HG03432 (cell line): ENCODE results near the gene BBS9.

Experiments used
- ATAC-seq: cut with Tn5 transposase; IDR thresholded peaks from one replicate; pipeline ENCODE4 v1.9.1; 2021; ENCODE audit warnings: mild to moderate bottlenecking, moderate library complexity; ENCODE audit not compliant: unreplicated experiment

BBS9 gene

GRCh38 chr7:33591490-33591889 is 462.1 kb downstream of the BBS9 start:
- no peak for ATAC-seq

DNA sequence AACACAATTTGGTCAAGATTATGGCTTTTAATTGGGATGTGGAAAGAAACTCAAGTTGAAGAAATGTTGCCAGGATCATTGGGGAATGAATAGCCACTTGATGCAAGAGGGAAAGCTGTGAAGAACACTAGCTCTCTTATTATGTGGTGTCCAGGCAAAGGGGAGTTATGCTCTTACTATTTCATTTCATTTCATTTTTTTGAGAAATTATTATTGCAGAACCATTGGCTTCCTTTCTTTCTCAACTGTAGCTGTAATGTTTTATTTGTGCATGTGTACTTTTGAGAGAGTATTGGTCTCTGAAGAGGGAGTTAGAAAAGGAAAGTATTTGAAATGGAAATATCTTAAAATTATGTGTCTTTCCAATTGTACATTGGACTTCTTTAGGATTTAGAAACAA is 463.4 kb downstream of the BBS9 start:
- no peak for ATAC-seq

GRCh38 chr7:33593611-33594010 is 464.2 kb downstream of the BBS9 start:
- no peak for ATAC-seq

GRCh38 chr7:33596686-33597085 is 467.3 kb downstream of the BBS9 start:
- ATAC-seq: no peak

DNA sequence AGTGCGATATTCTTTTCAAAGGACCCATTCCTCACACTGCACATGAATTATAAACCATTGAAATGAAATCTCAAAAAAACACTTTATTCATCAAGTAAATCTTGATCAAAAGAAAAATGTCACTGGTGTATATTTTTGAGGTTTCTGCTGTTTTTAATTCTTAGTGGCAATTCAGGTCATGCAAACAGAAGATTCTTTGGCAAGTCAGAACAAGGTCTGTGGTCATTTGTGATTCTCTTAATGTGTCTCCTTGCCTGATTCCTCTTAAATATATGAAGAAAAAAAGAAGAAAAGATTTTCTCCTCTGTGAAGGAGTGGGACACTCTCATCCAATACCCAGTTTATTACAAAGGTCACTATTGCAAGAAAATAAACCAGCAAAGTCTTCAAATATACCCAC is 467.8 kb downstream of the BBS9 start:
- no peak for ATAC-seq

GRCh38 chr7:33601101-33601500 is 471.7 kb downstream of the BBS9 start:
- ATAC-seq: no peak

- no peak for ATAC-seq
Measured at GRCh38 chr7:33601884-33602283, 472.5 kb downstream of the BBS9 start.

GRCh38 chr7:33604056-33604455 is 474.7 kb downstream of the BBS9 start:
- no peak for ATAC-seq

GRCh38 chr7:33610918-33611317 is 481.6 kb downstream of the BBS9 start:
- no peak for ATAC-seq

- ATAC-seq: no peak
Measured at GRCh38 chr7:33612442-33612841, 483.1 kb downstream of the BBS9 start.

DNA sequence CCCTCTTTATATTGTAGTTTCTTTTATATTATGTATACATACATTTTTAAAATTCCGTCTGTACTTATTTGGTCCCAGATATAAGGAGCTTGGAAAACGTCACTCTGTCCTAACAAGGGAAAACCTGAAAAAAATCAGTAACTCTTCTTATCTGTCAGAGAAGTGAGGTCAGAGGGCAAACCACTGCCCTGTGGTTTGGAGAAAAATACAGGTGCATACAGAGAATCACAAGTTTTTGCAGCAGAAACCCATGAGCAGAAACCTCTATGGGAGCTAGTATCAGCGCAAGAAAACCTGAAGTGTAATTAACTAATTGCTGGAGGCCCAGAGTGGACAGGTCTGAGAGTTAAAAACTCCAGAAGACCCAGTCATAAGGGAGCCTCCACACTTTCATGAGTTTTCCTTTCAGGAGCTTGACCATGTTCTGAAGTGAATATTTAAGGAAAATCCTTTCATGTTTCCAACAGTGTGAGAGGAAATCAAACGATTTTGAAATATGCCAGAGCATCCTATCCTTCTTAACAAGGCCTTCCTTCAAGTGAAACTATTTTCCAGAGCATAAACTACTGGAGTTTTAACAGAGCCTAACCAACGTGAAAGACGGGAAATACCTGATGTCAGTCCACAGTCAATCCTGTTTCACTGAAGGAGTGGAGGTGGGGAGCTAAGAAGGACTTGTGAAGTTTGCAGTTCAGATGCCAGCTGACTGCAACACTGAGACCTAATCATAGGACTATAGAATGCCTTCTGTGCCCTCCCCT is 485.2 kb downstream of the BBS9 start:
- ATAC-seq: no peak

- ATAC-seq: no peak
Measured at GRCh38 chr7:33616752-33617151, 487.4 kb downstream of the BBS9 start.

DNA sequence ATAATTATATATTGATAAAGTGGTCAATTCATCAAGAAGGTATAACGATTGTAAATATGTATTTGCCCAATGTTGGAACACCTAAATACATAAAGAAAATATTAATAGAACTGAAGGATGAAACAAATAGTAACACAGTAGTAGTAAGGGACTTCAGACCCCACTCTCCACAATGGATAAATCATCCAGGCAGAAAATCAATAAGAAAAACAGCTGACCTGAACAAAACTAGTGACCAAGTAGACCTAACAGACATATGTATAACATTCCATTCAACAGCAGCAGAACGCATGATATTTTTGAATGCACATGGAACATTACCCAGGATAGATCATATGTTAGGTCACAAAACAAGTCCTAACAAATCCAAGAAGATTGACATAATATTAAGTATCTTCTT is 489.9 kb downstream of the BBS9 start:
- ATAC-seq: no peak

- no peak for ATAC-seq
Measured at GRCh38 chr7:33623267-33623666, 493.9 kb downstream of the BBS9 start.

- no peak for ATAC-seq
Measured at GRCh38 chr7:33624215-33624614, 494.9 kb downstream of the BBS9 start.

- no peak for ATAC-seq
Measured at GRCh38 chr7:33626869-33627268, 497.5 kb downstream of the BBS9 start.

GRCh38 chr7:33627741-33628140 is 498.4 kb downstream of the BBS9 start:
- no peak for ATAC-seq

DNA sequence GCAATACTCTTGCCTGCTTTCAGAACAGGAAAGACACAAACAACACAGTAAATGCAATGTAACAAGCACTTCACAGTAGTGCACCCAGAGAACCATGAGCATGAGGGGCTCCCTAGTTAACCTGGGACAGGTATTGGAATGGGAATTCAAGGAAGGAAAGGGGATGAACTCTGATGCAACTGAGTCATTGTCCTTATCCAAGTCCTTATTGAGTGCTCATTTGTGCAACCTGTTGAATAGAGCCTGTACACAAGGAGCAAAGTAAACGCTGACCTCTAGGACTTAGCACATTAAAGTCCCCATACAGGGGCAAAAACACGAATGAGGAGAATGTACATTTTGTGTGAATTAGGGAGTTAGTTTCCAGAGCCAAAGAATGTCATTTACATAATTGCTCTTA is 499.5 kb downstream of the BBS9 start:
- no peak for ATAC-seq

GRCh38 chr7:33630359-33630758 is 501.0 kb downstream of the BBS9 start:
- no peak for ATAC-seq

DNA sequence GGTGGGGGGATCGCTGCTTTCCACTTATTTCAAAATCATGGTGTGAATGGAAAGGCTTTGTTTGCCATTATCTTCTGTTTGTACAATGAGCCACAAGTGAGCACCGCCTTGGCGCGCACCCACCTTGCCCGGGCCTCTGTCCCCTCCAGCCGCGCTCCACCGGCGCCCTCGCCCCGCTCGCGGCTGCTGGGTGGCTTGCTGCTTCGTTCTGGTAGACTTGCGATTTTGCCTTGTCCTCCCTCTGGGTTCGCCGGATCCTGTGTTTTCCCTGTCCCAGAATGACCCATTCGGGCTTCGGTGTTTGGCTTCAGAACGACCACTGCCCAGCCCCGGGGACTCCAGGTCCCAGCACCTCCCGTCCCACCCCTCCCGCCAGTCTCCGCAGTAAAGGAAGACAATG is 503.0 kb downstream of the BBS9 start:
- ATAC-seq: no peak

- no peak for ATAC-seq
Measured at GRCh38 chr7:33632840-33633525, 503.6 kb downstream of the BBS9 start.

GRCh38 chr7:33634606-33635005 is 505.2 kb downstream of the BBS9 start:
- ATAC-seq: no peak

DNA sequence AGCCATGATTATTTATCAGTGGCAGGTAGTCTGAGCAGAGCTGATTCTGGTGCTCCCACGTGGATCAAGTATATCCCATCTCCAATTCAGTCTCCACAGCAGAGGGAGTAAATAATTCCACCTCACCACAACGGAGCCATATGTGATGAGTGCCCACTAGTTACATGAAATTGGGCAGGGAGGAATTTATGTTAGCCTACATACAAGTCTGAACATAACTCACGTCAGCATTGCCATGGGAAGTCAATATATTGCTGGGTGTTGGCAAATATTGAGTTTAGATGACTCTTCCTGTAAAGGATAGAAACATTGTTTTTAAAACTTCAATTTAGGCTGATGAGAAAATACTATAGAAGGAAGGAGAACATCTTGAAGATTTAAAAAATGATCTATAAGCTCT is 507.0 kb downstream of the BBS9 start:
- no peak for ATAC-seq
